ENCODE results near the gene MAPK9.

Gene MAPK9

GRCh38 chr5:180291234-180291940 is 496 bp downstream of the MAPK9 start:
- TF ChIP-seq REST (IDR thresholded peaks at IDR 0.05; ENCODE audit: insufficient read depth in 1 of 2, low read depth in 2 of 2, low read length in 2 of 2): no peak
- no peak for TF ChIP-seq TAF1 (IDR thresholded peaks at IDR 0.05; ENCODE audit: borderline replicate concordance, insufficient read depth, low read length)
- TF ChIP-seq POLR2AphosphoS5 (IDR thresholded peaks at IDR 0.05; ENCODE audit: low read depth, low read length): no peak
- no peak for TF ChIP-seq SIN3A (IDR thresholded peaks at IDR 0.05; ENCODE audit: borderline replicate concordance, insufficient read depth, low read length)
- TF ChIP-seq FOXP2 (optimal IDR thresholded peaks at IDR 0.05; ENCODE audit: borderline replicate concordance, extremely low read depth, extremely low read length, insufficient read depth): no peak

- TF ChIP-seq POLR2AphosphoS5 (IDR thresholded peaks at IDR 0.05; ENCODE audit: low read depth, low read length) (no peak), REST (IDR thresholded peaks at IDR 0.05; ENCODE audit: insufficient read depth in 1 of 2, low read depth in 2 of 2, low read length in 2 of 2) (no peak), FOXP2 (optimal IDR thresholded peaks at IDR 0.05; ENCODE audit: borderline replicate concordance, extremely low read depth, extremely low read length, insufficient read depth) (no peak)
Observed at GRCh38 chr5:180290568-180291233, 1.2 kb downstream of the MAPK9 start.

- no peak for TF ChIP-seq TAF1 (IDR thresholded peaks at IDR 0.05; ENCODE audit: borderline replicate concordance, insufficient read depth, low read length)
- TF ChIP-seq SIN3A (IDR thresholded peaks at IDR 0.05; ENCODE audit: borderline replicate concordance, insufficient read depth, low read length): no peak
- no peak for TF ChIP-seq FOXP2 (optimal IDR thresholded peaks at IDR 0.05; ENCODE audit: borderline replicate concordance, extremely low read depth, extremely low read length, insufficient read depth)
- TF ChIP-seq REST (IDR thresholded peaks at IDR 0.05; ENCODE audit: insufficient read depth in 1 of 2, low read depth in 2 of 2, low read length in 2 of 2): no peak
- TF ChIP-seq POLR2AphosphoS5 (IDR thresholded peaks at IDR 0.05; ENCODE audit: low read depth, low read length): no peak
Observed at GRCh38 chr5:180289966-180290365, 1.9 kb downstream of the MAPK9 start.

GRCh38 chr5:180289433-180289832 is 2.5 kb downstream of the MAPK9 start:
- TF ChIP-seq REST (IDR thresholded peaks at IDR 0.05; ENCODE audit: insufficient read depth in 1 of 2, low read depth in 2 of 2, low read length in 2 of 2): no peak
- TF ChIP-seq FOXP2 (optimal IDR thresholded peaks at IDR 0.05; ENCODE audit: borderline replicate concordance, extremely low read depth, extremely low read length, insufficient read depth): no peak
- TF ChIP-seq POLR2AphosphoS5 (IDR thresholded peaks at IDR 0.05; ENCODE audit: low read depth, low read length): no peak
- TF ChIP-seq TAF1 (IDR thresholded peaks at IDR 0.05; ENCODE audit: borderline replicate concordance, insufficient read depth, low read length): no peak
- no peak for TF ChIP-seq SIN3A (IDR thresholded peaks at IDR 0.05; ENCODE audit: borderline replicate concordance, insufficient read depth, low read length)

Data from PFSK-1 (cell line).